ENCODE measurements around the gene AKNA. TPM values are rescaled to one million over a fixed set of nuclear protein-coding genes. Genes with fewer than 3 reads are reported as not detected.

Gene AKNA
- total and polyA plus RNA-seq, 7 donors = 9.9 to 81.6 (median 16.9) TPM

GRCh38 chr9:114403153-114403756 is 15.5 kb upstream of the AKNA start:
- H3K4me3 ChIP-seq = no peak overlapping the region
- H3K36me3 ChIP-seq = peaks cover 0 to 30% (median 8%) of the 10 kb centered on the region in 4 donors
- no peaks in the 10 kb centered on the region for H3K9me3 ChIP-seq
- WGBS, 2 donors = 91 to 95% methylated on average over 16 of the region's 16 CpGs
- intact Hi-C loops (cut with DNase I) = loop anchor here (5.0 kb wide), 1 partner anchor 1114 kb away; no protein-coding TSS in a partner anchor
- no peak for DNase-seq
- H3K4me1 ChIP-seq = peaks cover 0 to 5% (median 3%) of the 10 kb centered on the region in 4 donors
- no peak for TF ChIP-seq POLR2AphosphoS5 (IDR thresholded peaks at IDR 0.05)
- no peak for TF ChIP-seq EP300 (IDR thresholded peaks at IDR 0.05)
- no peak for TF ChIP-seq CTCF (IDR thresholded peaks at IDR 0.05)
- no peak for TF ChIP-seq POLR2A (IDR thresholded peaks at IDR 0.05)
- H3K27ac ChIP-seq = no peak overlapping the region
- H3K27me3 ChIP-seq = no peaks in the 10 kb centered on the region

- WGBS, 2 donors = 20 to 73% methylated on average over 7 of the region's 7 CpGs
- Histone ChIP-seq H3K36me3 (peaks cover 0 to 17% (median 4%) of the 10 kb centered on the region in 4 donors), H3K27me3 (no peaks in the 10 kb centered on the region), H3K27ac (no peak overlapping the region), H3K4me1 (peaks cover 0 to 19% (median 14%) of the 10 kb centered on the region in 4 donors), H3K4me3 (no peak overlapping the region), H3K9me3 (no peaks in the 10 kb centered on the region)
- no peak for DNase-seq
- intact Hi-C loops (cut with DNase I) = loop anchor here (5.0 kb wide), 1 partner anchor 1116 kb away; no protein-coding TSS in a partner anchor
- no peak for TF ChIP-seq POLR2AphosphoS5 (IDR thresholded peaks at IDR 0.05)
- TF ChIP-seq CTCF (IDR thresholded peaks at IDR 0.05) = no peak
- TF ChIP-seq EP300 (IDR thresholded peaks at IDR 0.05) = no peak
- TF ChIP-seq POLR2A (IDR thresholded peaks at IDR 0.05) = no peak
These were observed 13.6 kb upstream of the AKNA start for GRCh38 chr9:114401344-114401743.

- no peak for DNase-seq
- no peaks in the 10 kb centered on the region for H3K9me3 ChIP-seq
- intact Hi-C loops (cut with DNase I) = loop anchor here (5.0 kb wide), 1 partner anchor 1117 kb away; no protein-coding TSS in a partner anchor
- H3K4me1 ChIP-seq = peaks cover 0 to 23% (median 14%) of the 10 kb centered on the region in 4 donors
- no peak overlapping the region for H3K4me3 ChIP-seq
- H3K27me3 ChIP-seq = no peaks in the 10 kb centered on the region
- 70 to 73% methylated on average over 2 of the region's 2 CpGs for WGBS, 2 donors
- H3K27ac ChIP-seq = no peak overlapping the region
- peaks cover 0 to 15% (median 4%) of the 10 kb centered on the region in 4 donors for H3K36me3 ChIP-seq
- TF ChIP-seq POLR2AphosphoS5 (IDR thresholded peaks at IDR 0.05) = no peak
- TF ChIP-seq EP300 (IDR thresholded peaks at IDR 0.05) = no peak
- TF ChIP-seq CTCF (IDR thresholded peaks at IDR 0.05) = no peak
- TF ChIP-seq POLR2A (IDR thresholded peaks at IDR 0.05) = no peak
These were observed 13.0 kb upstream of the AKNA start for GRCh38 chr9:114400772-114401171.

GRCh38 chr9:114400219-114400618 is 12.4 kb upstream of the AKNA start:
- peaks cover 0 to 24% (median 18%) of the 10 kb centered on the region in 4 donors for H3K4me1 ChIP-seq
- peaks cover 0 to 15% (median 4%) of the 10 kb centered on the region in 4 donors for H3K36me3 ChIP-seq
- TF ChIP-seq POLR2A (IDR thresholded peaks at IDR 0.05) (no peak), CTCF (IDR thresholded peaks at IDR 0.05) (no peak), EP300 (IDR thresholded peaks at IDR 0.05) (no peak), POLR2AphosphoS5 (IDR thresholded peaks at IDR 0.05) (no peak)
- intact Hi-C loops (cut with DNase I) = loop anchor here (5.0 kb wide), 1 partner anchor 1117 kb away; no protein-coding TSS in a partner anchor
- no peak overlapping the region for H3K4me3 ChIP-seq
- H3K27ac ChIP-seq = no peak overlapping the region
- 39 to 61% methylated on average over 1 of the region's 1 CpG for WGBS, 2 donors
- DNase-seq = no peak
- no peaks in the 10 kb centered on the region for H3K9me3 ChIP-seq
- no peaks in the 10 kb centered on the region for H3K27me3 ChIP-seq

All from sigmoid colon (tissue), 7 donors.